Activated CD8-positive, alpha-beta memory T cell treated with anti-CD3 and anti-CD28 coated beads for 36 hours (primary cell): ENCODE results near the gene FMNL3. TPM values are rescaled to one million over a fixed set of nuclear protein-coding genes. Genes with fewer than 3 reads are reported as not detected.

Source experiments
- CTCF ChIA-PET: fragments of 350-600 bp; sonication (Branson Sonifier 250); formaldehyde crosslinking; loops from one replicate; lab custom pipeline; 2021; ENCODE audit warnings: antibody characterized with exemption; lab: Charles Lee
- POLR2A ChIA-PET: fragments of 350-600 bp; sonication (Branson Sonifier 250); formaldehyde crosslinking; loops from one replicate; lab custom pipeline; 2021; ENCODE audit warnings: antibody characterized with exemption; lab: Charles Lee
- total RNA-seq, 2 experiments: library from RNA; stranded (reverse); gene quantifications; one replicate each; pipeline ENCODE4 v1.2.3, GENCODE V29; 2021

Gene FMNL3
- total RNA-seq, 2 experiments from 2014 or later: 32.8 to 34.2 TPM

DNA sequence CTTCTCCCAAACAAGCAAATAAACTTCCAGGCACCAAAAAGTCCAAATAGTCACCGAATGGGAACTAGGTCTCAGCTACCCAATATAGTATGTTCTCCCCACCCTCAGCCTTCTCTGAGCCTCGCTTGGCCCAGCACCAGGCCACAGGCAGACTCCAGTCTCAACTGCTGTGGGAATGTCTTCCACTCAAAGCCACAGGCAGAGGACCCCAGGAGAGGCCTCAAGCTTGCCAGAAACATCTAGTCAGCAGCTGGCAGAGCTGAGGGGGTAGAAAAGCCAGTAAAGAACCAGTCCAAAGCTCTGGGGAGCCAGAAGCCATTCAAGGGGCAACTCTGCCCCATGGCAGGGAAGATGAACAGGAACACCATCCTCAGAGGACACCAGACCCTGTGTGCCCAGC is 41.8 kb downstream of the FMNL3 start:
- ChIA-PET POLR2A (no interaction called here), CTCF (interaction anchor here (1.5 to 1.9 kb wide), 2 partner anchors 28 to 39 kb away, joined by 3 to 5 read pairs; no protein-coding TSS in a partner anchor)

DNA sequence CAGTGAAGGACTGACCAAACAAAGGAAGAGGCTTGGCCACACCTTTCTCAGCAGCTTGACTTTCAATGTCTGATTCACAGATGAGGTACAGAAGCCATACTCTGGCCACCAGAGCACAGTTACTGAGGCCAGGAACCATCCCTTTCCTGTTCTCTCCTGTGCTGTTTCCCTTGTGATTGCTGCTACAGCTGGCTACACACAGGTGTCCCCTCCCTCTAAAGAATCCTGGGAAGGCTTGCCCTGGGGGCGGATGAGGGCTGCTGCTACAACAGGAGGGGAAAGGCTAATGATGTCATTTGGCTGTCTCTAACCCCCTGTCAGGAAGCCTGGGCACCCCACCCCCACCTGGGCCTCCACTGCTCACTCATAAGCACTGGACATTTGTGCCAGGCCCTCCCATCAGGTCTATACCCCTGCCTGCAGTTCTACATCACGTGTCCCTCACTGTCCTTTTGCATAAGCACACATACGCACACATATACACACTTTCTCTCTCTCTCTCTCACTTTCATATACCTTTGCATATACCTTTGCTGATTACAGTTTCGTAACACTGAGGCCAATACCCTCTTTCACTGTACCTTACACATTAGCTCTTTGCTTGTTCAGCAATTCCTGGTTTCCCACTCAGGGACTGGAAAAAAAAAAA is 42.5 kb downstream of the FMNL3 start:
- ChIA-PET POLR2A (interaction anchor here (0.6 to 1.1 kb wide), 2 partner anchors 27 to 42 kb away, joined by 3 read pairs; partner anchors contain the start of gene FMNL3), CTCF (interaction anchor here (1.5 to 2.0 kb wide), 4 partner anchors 28 to 113 kb away, joined by 3 to 8 read pairs (median 4); partner anchors contain the start of gene TMBIM6)

DNA sequence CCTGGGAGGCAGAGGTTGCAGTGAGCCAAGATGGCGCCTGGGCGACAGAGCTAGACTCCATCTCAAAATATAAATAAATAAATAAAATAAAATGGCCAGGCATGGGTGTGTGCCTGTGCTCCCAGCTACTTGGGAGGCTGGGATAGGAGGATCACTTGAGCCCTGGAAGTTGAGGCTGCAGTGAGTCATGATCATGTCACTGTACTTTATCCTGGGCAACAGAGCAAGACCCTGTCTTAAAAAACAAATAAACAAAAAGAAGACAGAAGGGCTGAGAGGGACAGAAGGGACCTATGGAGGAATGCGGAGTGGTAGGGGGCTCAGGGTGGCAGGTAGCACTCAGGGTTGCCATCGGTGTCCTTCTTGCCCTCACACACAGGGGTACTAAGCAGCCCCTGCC is 43.0 kb downstream of the FMNL3 start:
- ChIA-PET CTCF (interaction anchor here (1.5 to 2.8 kb wide), 3 partner anchors 41 to 114 kb away, joined by 4 to 20 read pairs (median 8); partner anchors contain the start of gene TMBIM6), POLR2A (interaction anchor here (0.6 to 1.1 kb wide), 2 partner anchors 26 to 43 kb away, joined by 3 read pairs; partner anchors contain the start of gene FMNL3)

DNA sequence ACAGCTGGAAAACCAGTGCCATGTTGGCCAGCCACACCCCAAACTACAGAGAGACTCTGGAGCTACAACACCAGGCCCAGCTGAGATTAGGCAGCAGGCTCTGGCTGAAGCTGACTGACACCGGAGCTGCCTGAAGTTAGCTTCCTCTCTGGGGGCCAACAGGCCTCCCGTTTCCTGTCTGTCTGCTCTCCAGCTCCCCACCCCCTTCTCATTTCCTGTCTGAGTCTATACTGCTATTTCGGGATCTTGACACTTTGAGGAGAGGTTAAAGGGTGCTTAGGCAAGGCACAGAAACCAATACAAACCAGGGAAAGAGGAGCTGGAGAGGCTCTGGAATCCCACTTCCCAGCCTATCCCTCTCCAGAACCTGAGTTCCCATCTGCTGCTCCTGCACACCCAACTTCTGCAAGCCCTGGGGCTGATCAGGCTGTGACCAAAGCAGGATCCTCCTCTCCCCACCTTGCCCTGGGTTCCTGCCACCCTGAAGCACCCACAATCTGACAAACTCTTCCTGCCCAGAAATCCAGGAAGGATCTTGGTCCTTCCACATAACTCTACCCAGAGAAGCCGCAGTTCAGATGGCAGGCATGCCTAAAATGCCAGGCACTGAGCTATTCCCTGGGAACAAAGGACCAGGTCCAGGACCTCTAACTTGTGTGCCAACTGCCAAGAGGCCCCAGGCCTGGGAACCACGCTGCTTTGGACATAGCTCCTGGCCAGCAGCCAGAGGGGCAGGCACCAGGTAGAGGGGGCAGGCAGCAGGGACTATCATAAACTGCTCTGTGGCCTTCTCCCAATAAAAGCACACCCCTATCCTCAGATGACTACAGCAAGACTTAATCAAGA is 44.0 kb downstream of the FMNL3 start:
- POLR2A ChIA-PET: interaction anchor here (0.9 to 1.3 kb wide), 3 partner anchors 19 to 44 kb away, joined by 3 to 5 read pairs (median 4); partner anchors contain the start of gene FMNL3
- CTCF ChIA-PET: interaction anchor here (0.9 to 2.8 kb wide), 9 partner anchors 9 to 115 kb away, joined by 3 to 20 read pairs (median 3); partner anchors contain the start of gene TMBIM6

DNA sequence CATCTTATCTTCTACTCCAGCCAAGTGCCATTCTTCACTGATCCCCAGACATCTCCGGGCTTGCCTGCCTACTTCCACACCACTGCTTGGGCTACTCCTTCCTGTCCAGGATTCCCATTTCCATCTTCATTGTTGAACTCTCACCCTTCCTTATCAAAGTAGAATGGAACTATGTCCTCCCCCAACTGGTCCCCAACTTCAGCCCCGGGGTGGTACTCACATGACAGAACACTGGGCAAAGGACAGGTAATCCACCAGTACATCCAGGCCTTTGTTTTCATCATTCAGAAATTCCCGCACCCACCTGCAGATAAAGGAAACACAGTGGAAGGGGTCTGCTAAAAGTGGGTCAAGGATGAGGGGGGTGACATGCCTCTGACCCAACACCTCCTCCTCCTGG is 45.5 kb downstream of the FMNL3 start:
- CTCF ChIA-PET: interaction anchor here (1.2 to 2.8 kb wide), 2 partner anchors 43 to 47 kb away, joined by 3 to 20 read pairs; no protein-coding TSS in a partner anchor
- POLR2A ChIA-PET: interaction anchor here (0.6 kb wide), 1 partner anchor 20 kb away, joined by 4 read pairs; no protein-coding TSS in a partner anchor

DNA sequence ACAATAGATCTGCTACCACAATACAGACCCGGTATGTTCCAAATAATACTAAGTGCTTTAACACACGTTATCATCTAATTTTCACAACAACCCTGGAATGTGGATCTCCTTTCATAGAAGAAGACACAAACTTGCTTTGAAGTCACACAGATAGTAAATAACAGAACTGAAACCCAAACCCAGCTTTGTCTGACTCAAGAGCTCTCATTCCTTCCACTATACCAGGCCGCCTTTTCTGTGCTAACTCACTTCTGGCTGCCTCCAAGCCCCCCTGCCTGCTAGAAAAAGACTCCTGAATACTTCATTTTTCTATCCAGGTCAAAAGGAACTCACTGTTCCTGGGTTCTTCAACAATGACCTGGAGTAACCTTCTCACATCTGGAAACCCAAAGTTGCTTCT is 46.0 kb downstream of the FMNL3 start:
- POLR2A ChIA-PET: no interaction called here
- CTCF ChIA-PET: interaction anchor here (1.2 to 2.1 kb wide), 3 partner anchors 14 to 47 kb away, joined by 3 to 5 read pairs (median 3); no protein-coding TSS in a partner anchor

DNA sequence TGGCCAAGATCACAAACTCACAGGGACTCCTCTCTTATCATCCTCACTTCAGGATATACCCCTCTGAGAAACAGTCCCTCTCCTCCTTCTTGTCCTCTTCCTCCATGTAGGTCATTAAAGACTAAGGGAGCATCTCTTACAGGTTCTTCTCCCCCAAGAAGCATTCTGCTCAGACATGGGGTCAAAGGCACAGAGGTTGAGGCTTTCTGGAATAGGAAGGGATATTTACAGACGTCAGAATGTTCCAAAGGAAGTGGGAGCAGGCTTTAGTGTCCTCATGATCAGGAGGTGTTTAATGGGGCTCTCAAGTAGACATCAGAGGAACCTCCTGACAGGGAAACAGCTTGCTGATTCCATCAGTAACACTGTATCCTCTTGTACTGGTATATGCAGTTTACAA is 47.5 kb downstream of the FMNL3 start:
- ChIA-PET CTCF (interaction anchor here (0.6 to 2.4 kb wide), 4 partner anchors 15 to 86 kb away, joined by 3 to 8 read pairs (median 4); no protein-coding TSS in a partner anchor), POLR2A (no interaction called here)

DNA sequence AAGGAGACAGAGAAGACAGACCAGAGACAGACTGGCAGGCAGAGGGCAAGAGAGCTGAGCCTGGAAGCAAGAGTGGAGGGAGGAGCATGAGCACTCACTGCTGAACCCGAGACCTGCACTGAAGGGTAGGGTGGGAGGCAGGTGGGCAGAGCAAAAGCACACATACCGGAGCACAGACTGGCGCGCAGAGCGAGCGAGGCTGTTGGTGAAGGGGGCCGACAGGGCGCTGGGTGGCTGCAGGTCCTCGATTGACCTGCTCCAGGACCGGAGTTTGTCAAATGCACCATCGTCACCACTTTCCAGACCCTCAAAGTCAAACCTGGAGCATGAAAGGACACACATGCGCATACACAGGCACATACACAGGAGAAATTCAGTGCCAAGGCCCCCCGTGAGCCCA is 48.9 kb downstream of the FMNL3 start:
- POLR2A ChIA-PET: no interaction called here
- CTCF ChIA-PET: interaction anchor here (2.4 kb wide), 1 partner anchor 21 kb away, joined by 8 read pairs; no protein-coding TSS in a partner anchor

DNA sequence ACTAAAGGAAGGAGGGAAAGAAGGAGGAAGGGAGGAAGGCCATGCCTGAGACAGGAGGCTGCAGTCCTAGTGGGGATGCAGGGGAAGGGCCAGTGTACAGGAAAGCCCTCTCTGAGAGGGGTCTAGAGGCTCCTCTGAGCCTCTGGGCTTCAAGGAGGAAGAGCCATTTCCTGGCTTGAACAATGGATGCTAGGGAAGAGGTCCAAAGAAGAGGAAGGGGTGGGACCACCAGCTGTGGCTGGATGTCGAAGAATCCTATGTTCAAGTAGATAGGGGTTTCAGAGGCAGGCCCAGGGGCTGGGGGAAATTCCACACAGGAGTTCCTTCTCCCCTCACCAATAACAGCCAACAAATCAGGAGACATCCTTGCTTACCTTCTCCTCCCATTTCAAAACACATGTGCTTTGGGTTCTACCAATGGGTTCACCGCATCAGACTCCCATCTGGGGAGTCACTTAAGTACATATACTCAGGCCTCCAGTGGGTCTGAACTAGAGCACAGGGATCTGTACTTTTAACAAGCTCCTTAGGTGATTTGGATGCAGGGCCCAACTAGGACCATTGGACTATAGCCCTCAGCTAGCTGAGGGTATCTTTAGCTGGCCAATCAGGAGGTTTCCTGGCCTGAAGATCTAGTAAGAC is 51.5 kb downstream of the FMNL3 start:
- ChIA-PET CTCF (interaction anchor here (2.3 kb wide), 1 partner anchor 11 kb away, joined by 9 read pairs; no protein-coding TSS in a partner anchor), POLR2A (no interaction called here)

DNA sequence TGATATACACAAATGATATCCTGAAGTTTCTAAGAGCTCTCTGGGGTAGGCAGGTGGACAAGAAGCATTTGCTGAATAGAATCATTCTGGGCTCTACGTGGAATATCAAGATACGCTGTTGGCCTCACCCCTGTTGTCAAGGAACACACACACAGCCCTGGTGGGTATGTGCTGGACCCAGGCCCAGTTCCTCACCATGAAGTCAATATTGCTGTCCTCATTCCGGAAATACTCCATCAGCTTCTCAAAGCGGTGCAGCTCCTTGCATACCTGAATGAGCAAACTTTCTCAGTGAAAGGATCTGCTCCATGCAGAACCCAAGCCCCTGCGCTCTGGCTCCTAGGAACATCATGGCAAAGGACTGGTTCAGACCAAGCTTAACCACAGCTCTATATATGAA is 52.5 kb downstream of the FMNL3 start:
- CTCF ChIA-PET: interaction anchor here (1.3 to 2.9 kb wide), 2 partner anchors 10 to 18 kb away, joined by 4 to 8 read pairs; no protein-coding TSS in a partner anchor
- POLR2A ChIA-PET: interaction anchor here (1.1 kb wide), 1 partner anchor 50 kb away, joined by 3 read pairs; no protein-coding TSS in a partner anchor

DNA sequence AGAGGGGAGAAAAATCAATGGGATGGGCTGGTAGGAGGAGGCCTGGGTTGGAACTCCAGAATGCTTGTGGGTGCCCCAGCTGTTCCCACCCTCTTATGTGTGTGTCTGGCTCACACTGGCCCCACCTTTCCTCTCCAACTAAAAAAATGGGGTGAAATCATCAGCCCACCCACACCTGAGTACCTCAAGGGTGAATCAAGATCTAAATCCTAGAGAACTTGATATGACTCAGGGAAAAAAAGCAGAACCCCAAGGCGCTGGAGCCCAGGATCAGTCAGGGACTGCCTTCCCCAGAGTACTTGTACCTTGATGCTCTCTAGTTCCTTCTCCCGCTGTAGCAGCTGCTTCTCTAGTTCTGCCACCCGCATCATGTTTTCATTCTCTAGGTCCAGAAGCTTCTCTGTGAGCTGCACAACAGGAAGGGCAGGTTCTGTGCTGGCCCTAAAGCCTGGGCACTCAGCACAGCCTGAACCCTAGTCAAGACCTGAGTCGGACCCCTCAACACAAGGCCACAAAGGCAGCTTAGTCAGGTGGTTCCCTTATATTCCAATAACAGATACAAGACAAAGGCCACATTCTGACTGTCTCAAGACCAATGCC is 54.2 kb downstream of the FMNL3 start:
- POLR2A ChIA-PET: no interaction called here
- CTCF ChIA-PET: interaction anchor here (2.9 kb wide), 1 partner anchor 8 kb away, joined by 8 read pairs; no protein-coding TSS in a partner anchor

DNA sequence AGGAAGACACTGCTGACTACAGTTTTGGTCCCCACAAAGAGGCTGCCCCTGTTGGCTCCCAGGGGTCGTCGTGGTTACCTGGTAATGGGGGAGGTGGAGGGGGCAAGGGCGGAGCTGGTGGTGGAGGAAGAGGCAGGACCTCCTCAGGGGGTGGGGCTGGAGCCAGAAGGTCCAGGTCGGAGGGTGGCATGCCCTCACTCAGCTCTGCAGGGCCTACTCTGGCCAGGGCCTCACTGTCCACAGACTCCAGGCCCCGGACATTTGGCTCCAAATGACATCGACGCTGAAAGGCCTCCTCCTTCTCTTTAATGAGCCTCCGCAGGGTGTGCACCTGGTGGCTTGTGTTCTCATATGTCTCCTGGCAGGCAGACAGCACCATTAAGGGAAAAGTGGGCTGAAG is 55.4 kb downstream of the FMNL3 start:
- ChIA-PET POLR2A (interaction anchor here (0.5 to 1.5 kb wide), 2 partner anchors 14 to 125 kb away, joined by 3 to 4 read pairs; no protein-coding TSS in a partner anchor), CTCF (no interaction called here)

DNA sequence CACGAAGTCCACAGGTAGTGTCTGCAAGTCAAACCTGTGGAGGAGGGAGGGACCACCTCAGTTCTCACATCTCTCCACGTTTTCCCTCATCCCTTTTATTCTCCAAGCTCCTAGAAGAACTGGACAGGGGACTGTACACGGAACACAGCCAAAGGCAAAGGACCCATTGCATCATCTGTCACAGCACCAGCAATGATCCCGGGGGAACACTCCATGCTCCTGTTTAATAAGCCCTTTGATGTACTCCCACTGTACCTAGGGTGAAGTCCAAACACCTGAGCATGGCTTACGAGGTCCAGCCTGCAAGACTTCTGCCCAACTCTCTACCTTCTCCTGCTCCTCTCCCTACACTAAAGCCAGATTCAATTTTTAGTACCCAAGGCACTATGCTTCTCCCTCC is 57.3 kb downstream of the FMNL3 start:
- POLR2A ChIA-PET: no interaction called here

DNA sequence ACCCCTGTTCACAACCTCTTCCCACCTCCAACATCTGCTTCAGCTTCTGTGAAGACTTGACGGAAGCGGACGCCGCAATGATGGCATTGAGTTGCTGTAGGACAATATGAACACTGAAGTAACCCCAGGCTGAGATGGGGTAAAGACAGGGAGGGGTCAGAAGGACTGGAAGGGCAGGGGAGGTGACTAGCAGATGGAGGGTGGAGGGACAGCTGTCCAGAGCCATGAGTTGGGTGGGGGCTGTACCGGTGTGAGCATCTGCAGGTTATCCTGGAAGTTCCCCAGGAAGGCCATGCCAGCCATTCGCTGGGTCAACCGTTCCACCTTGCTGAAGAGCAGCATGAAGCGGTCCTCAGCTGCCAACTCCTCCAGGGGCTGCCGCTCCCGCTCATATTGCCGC is 57.8 kb downstream of the FMNL3 start:
- CTCF ChIA-PET: interaction anchor here (1.5 to 10.8 kb wide), 2 partner anchors 46 to 58 kb away, joined by 3 to 145 read pairs; partner anchors contain the start of gene FMNL3
- POLR2A ChIA-PET: interaction anchor here (0.8 kb wide), 1 partner anchor 128 kb away, joined by 3 read pairs; no protein-coding TSS in a partner anchor

More for the DNA sequence above, 57.3 kb downstream of the FMNL3 start:
- CTCF ChIA-PET: interaction anchor here (10.8 kb wide), 1 partner anchor 58 kb away, joined by 145 read pairs; the partner anchor contains the start of gene FMNL3

DNA sequence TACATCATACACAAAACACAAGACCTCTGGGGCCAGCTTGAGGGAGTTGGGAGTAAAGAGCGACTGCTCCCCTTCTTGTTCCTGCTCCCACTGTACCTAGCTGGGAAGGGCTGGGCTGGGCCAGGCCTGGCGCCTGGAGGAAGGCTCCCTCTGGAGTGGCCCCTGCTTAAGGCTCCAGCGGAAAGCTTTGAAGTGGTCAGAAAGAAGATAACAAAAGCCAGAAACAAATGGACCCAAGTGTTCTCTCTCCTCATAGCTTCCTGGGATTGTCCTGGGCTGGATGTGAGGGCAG is 58.5 kb downstream of the FMNL3 start:
- ChIA-PET POLR2A (interaction anchor here (0.8 to 1.3 kb wide), 2 partner anchors 93 to 129 kb away, joined by 3 read pairs; partner anchors contain the start of gene TMBIM6), CTCF (interaction anchor here (0.6 to 10.8 kb wide), 5 partner anchors 11 to 93 kb away, joined by 3 to 145 read pairs (median 3); partner anchors contain the start of genes FMNL3 and TMBIM6)

DNA sequence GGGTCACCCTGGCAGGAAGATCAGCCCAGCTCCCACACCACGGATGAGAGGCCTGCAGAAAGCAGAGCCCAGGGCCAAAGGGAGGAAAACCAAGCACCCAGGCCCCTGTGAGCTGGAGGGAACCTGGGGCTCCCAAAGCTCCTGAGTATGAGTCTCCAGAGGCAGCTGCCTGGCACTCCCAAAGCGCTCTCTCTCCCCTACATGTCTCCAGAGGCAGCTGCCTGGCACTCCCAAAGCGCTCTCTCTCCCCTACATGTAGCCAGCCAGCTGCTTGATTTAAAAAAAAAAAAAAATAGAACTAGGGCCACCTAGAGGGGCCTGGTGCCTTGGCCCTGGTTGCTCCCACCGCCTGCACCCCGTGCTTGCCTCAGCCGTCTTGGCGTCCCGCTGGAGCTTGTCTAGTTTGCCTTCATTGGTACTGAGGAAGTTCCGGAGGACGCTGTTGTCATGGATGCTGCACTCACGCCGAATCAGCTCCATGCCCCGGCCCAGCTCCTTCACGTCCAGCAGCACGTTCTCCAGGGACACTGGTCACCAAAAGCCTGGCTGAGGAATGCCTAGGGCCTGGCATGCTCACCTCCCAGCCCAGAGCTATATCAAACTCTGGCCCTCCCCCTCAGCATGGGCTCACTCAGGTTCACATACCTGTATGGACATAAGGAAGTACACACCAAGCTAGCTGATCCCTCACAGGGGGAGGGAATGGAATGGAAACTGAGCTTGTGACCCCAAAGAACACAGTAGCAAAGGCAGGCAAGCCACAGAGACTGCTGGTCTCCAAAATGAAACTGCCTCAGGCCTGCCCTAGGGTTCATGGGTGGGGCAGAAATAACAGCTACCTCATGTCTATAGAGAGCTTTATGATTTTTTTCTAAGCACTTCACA is 59.1 kb downstream of the FMNL3 start:
- CTCF ChIA-PET: interaction anchor here (0.6 to 10.8 kb wide), 7 partner anchors 10 to 130 kb away, joined by 3 to 145 read pairs (median 3); partner anchors contain the start of genes FMNL3 and TMBIM6
- POLR2A ChIA-PET: interaction anchor here (1.3 kb wide), 1 partner anchor 93 kb away, joined by 3 read pairs; the partner anchor contains the start of gene TMBIM6
